ENCODE measurements around the gene GPR27.

Gene GPR27

DNA sequence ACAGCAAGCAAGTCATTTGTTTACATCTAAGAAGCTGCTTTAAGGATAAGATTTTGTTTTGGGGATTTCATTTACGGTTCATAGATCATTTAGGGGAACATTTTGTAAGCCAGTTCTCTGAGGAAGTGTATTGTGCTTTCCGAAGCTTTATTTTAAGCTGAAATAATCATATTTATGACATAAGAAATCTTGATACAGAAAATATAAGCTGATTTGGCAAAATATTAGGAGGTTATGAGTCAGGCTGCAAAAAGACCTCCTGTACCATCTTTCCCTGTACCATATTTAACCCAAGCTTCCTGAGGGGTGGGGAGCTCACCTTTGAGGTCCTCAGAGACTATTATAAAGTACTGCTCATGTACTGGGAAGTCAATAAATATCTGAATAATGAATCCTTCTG lies 20.3 kb upstream of the GPR27 start:
- no peak for DNase-seq (ENCODE audit: low read depth)

DNA sequence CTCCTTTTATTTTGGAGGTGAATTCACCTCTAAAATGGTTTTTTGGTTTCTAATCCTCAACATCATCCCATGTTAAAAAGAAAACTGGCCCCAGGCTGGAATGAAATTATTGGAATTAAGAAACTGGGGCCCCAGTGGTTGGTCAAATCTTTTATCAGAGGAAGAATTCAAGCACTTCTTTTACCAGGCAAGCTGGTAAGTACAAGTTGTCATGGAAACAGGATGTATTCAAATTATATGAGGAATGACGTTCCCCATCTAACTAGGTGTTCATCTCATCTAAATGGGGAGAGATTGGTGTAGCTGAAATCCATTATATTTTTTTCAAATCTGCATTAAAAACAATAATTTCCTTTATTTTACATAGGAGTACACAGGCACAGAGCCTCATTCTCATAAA lies 18.8 kb upstream of the GPR27 start:
- no peak for DNase-seq (ENCODE audit: low read depth)

DNA sequence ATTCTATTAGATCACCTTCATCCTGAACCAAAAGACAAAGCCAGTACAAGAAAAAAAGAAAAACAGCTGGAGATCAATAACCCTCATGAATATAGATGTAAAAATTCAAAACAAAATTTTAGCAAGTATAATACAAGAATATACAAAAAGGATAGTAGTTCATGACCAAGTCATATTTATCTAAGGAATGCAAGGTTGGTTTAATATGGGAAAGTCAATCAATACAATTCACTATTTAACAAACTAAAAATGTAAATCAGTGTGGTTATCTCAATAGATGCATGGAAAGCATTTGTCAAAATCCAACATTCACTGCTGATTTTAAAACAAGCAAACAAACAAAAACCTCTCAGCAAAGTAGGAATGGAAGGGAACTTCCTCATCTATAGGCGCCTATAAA lies 11.0 kb upstream of the GPR27 start:
- DNase-seq (ENCODE audit: low read depth) = no peak

DNA sequence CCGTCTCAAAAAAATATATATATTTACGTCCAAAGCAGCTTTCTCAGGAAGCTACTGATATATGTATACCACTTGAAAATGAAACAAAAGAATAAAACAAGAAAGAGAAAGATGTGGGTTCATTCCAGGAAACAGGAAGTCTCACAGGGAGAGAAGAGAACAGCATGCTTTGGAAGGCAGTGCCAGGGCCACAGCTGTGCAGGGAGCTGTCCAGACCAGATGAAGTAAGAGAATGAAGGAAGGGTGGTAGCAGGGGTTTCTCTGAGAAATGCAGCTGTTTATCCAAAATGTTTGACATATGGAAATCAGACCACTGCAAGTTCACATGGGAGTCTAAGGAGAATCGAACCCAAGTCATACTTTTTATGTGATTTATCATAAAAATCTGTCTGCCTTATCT lies 8.9 kb upstream of the GPR27 start:
- DNase-seq (ENCODE audit: low read depth) = no peak

DNA sequence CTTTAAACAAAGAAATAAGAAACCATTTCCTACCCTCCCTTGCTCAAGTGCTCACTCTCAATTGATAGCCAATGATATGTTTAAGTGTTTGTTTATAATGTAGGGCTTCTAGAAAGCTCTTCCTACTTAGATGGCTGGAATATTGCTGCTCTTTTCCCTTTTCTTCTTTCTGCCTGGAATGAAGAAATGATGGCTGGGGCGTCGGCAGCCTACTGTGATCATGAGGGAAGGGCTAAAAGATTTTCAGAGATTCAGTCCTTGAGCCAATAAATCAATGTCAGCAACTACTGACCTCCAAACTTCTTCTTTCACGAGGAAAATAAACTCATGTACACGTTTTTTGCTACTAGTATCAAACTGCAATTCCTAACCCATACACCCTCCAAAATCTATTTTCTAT lies 2.1 kb upstream of the GPR27 start:
- no peak for DNase-seq (ENCODE audit: low read depth)

DNA sequence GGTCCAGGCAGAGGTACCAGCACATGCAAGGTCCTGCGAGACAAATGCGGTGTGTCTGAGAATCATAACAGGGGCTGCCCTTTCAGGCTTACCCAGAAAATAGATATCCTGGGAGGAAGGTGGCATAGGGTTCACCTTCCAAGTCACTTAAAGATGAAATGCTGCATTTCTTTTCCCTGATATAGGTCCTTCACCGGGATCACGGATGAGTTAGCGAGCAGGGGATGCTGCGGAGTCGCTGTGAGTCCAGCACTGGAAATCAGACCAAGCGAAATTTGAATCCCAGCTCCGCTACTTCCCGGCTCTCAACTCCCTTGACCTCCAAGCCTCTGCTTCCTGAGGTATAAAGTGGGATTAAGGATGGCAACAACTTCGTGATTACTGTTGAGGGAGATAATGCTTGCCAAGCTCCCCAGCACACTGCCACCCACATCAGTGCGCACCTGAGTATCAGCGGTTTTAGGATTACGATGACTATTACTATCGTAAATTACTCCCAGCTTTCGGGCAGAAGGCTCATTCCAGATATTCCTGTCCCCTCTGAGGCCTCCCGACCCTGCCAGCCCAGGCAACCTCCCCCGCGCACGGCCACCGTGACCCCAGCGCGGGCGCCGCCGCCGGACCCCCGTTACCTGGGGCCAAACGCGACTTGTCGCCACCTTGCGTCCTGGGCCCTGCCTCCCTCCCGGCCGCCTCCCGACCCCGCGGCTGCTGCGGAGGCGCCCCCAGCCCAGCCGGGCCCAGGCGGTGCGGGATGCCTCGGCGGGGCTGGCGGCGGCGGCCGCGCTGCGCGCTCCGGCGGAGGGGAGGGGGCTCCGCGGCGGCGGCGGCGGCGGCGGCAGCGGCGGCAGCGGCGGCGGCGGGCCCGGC lies 589 bp upstream of the GPR27 start:
- DNase-seq (ENCODE audit: low read depth) = no peak

DNA sequence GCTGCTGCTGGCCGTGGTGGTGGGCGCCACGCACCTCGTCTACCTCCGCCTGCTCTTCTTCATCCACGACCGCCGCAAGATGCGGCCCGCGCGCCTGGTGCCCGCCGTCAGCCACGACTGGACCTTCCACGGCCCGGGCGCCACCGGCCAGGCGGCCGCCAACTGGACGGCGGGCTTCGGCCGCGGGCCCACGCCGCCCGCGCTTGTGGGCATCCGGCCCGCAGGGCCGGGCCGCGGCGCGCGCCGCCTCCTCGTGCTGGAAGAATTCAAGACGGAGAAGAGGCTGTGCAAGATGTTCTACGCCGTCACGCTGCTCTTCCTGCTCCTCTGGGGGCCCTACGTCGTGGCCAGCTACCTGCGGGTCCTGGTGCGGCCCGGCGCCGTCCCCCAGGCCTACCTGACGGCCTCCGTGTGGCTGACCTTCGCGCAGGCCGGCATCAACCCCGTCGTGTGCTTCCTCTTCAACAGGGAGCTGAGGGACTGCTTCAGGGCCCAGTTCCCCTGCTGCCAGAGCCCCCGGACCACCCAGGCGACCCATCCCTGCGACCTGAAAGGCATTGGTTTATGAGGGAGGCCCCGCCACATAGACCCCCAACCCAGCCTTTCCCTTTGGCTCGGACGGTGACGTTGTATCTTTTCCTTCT lies 1.1 kb downstream of the GPR27 start:
- DNase-seq (ENCODE audit: low read depth) = no peak

DNA sequence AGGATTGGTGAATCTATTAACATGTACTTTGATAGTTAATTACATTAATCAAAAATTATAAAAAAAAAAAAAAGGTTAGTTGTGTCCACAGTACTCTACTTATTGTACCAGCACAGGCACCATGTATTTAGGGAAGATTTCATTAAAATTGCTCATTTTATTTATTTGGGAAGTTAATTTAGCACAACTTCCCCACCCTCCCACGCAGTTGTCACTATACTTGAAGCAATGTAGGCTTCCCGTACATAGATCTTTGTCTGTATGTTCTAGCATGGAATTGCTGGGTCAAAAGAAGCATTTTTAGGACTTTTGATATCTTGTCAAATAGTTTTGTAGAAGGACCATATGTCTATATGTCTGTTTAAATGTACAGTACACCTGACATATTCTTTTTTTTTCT lies 4.4 kb downstream of the GPR27 start:
- no peak for DNase-seq (ENCODE audit: low read depth)

DNA sequence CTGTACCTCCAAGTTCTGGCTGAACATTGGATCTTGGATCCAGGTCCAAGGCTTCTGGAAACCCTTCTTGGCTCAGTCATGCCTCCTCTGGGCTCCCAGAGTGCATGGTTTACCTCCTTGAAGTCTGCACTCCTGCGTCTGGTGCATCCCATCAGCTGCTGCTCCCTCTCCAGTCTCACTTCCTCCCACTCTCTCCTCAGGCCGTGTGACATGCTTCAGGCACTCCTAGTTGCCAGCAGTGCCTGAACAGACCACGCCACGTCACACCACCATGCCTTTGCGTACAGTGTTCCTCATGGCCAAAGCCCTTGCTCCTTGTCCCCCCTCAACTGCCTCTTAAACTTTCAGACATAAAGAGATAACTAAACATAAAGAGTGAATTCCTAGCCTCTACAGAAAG lies 5.7 kb downstream of the GPR27 start:
- DNase-seq (ENCODE audit: low read depth) = no peak

DNA sequence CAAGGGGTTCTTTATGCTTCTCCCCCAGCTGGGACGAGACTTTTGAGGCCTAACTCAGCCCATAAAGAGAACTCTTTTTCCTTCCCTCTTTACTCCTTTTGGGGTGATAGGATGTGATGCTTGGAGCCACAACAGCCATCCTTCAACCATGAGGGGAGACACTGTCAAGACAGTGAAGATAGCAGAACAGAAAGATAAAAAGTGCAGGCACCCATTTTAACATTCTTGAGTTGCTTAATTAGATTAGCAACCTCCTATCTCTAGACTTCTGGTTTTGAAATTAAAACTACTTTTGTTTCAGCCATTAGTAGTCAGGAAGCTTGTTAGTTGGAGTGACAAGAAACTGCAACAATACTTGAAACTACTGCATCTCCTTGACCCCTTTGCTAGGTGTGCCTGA lies 6.5 kb downstream of the GPR27 start:
- no peak for DNase-seq (ENCODE audit: low read depth)

DNA sequence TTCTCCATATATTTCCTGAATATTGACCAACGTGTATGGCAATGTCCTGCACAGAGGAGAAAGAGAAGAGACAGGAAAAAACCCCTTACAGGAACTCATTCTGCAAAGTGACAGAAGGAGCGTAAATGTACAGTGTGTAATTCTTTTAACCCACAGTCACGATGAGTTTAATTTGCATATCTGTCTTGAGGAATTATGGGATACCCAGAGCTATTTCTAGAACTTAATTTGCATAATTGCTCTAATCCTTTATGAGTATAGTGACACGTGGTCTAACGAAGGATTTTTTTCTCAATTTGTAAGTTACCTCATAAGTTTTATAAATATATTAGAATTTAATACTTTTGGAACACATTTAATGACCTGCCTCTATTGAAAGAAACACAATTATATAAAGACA lies 9.8 kb downstream of the GPR27 start:
- no peak for DNase-seq (ENCODE audit: low read depth)

DNA sequence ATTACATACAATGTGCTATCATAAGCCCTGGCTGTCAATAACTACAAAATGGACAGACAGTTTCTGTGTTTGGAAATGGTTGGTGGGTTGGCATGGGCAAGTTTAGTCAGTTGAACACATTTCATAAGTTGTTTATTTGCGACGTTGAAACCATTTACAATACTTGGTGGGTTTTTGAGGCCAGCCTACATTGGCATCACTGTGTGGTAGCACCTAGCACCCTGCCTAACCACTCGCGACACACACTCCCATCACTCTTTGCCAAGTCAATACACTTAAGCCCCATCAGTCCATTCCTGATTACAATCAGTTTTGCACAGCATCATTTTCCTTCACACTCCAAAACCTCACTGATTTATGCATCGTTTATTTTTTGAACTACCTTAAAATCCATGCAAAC lies 17.5 kb downstream of the GPR27 start:
- DNase-seq (ENCODE audit: low read depth) = no peak

DNA sequence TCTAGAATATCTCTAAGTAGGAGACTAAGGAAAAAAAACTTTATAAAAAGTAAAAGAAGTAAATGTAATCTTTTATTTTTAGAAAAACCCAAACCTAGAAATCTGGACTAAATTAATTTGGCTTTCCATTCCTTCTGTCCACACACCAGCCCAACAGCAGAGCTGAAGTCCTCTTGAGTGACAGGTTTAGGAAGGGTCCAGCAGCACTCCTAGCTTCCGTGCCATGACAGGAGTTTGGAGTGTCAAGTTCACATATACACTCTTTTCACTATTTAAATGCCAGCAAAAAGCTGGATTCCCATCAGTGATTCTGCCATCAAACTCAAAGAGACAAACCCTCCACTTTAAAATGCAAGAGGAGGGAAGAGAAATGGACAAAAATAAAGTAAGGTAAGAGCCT lies 18.2 kb downstream of the GPR27 start:
- no peak for DNase-seq (ENCODE audit: low read depth)

DNA sequence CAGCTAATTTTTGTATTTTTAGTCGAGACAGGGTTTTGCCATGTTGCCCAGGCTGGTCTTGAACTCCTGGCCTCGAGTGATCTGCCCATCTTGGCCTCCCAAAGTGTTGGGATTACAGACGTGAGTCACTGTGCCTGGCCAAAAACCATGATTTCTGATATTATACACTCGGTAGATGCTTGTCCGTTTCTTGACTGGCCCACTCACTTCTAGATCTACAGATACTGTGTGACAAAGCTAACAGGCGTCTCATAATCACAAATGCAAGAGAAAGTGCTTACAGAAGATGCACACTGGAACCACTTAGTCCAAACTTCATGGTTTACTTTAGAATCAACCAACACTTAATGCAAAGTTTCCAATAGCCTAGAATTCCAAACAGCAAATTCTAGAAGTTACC lies 22.9 kb downstream of the GPR27 start:
- DNase-seq (ENCODE audit: low read depth) = no peak

DNA sequence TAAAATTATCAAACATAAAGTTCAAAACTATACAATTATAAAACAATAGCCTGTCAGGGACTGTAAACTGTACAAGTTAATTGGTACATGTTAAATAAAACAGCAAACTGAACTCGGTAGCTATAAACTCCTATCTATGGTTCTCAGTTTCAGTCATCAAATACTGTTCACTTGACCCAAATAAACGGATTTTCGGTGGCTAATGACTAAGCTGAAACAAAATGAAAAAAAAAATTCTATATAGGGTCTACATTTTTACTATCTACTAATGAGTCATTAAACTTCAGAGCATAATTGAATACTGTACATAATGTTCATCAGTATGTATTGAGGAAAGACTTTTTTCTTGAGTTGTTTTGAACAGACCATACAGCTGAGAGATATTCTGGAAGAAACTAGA lies 24.7 kb downstream of the GPR27 start:
- no peak for DNase-seq (ENCODE audit: low read depth)

DNA sequence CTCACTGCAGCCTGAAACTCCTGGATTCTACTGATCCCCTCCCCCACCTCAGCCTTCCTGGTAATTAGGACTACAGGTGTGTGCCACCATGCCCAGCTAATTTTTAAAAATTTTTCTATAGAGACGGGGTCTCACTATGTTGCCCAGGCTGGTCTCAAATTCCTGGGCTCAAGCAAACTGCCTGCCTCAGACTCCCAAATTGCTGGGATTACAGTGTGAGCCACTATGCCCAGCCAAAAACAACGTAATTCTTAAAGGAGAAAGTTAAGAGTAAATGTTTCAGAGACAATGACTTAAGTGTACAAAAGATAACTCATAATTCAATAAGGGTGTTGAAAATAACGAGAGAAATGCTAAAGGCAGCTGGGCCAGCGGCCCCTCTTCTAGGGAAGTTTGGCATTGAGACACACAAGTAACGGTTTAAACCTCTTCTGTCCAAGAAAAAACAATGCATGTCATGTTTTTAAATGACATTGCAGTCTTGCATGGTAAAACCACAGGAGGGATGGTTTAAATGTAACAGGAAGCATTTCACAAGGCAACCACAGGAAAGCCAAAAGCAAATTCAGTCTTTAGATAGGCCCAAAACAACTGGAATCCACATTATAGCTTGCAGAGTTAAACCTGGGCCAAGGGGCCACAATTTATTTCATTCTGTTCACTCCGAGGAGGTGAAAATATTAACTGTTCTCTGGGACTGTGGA lies 26.2 kb downstream of the GPR27 start:
- DNase-seq (ENCODE audit: low read depth) = no peak

DNA sequence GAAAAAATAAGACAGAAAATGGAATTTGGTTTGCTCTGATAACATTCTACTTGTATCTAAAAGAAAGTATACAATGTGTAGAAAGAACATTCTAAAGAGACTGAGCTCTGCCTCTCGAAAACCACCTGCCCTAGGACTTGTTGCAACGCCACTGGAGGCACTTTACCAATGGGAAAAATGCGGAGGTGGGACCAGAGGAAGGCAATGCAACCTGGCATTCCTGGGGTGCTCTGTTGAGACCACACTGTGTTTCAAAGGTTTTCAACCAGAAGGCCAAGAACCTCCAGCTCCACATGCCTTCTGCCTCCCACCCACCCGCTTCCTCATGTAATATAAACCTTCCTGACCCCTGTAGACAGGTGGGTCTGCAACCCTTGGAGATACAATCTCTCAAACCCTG lies 26.8 kb downstream of the GPR27 start:
- no peak for DNase-seq (ENCODE audit: low read depth)

DNA sequence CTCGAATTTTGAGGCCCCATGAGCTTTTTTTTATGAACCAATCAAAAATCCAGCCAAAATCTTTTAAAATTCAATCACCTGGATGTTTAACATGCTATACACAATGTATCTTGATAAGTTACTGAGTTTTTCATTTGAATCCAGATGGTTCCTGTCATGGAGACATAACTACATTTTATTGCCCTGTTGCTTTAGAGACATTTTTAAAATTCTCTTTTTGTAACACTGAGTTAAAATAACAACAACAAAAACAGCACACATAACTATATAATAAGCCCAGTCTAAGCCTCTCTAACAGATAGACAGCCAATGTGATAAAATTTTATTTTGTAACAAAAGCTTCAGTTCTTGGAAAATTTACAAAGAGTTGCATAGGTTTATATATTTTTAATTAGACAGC lies 29.5 kb downstream of the GPR27 start:
- no peak for DNase-seq (ENCODE audit: low read depth)

DNA sequence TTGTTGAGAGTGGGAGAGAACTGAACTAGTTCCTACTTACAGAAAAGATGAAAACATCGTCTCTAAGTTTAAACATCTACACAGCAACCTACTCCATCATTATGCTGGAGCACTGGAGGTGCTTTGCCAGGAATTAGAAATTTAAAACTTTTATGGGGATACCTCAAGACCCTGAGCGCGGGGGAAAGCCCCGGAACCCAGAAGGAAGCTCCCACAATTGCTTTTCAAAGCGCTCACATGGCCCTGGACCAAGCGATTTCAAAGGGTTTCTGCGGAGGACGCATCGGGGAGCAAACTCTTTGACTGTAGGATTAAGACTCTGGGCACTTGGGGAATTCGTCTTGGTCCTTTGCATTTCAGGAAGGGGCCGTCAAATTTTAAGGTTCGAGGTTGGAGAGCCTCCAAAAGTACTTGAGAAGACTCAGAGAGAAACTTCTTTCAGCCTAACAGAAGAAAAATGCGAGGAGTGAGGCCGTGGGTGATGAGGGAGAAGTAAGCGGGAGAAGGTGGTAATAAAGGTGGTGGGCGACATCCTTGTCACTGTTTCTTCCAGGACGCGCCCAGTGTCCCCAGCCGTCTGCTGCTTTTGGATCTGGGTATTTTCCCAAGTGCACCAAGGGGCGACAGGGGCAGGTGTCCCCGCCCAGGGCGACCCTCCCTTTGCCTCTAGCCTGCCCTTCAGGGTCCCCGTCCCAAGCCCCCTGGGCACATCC lies 30.7 kb downstream of the GPR27 start:
- DNase-seq (ENCODE audit: low read depth) = no peak

DNA sequence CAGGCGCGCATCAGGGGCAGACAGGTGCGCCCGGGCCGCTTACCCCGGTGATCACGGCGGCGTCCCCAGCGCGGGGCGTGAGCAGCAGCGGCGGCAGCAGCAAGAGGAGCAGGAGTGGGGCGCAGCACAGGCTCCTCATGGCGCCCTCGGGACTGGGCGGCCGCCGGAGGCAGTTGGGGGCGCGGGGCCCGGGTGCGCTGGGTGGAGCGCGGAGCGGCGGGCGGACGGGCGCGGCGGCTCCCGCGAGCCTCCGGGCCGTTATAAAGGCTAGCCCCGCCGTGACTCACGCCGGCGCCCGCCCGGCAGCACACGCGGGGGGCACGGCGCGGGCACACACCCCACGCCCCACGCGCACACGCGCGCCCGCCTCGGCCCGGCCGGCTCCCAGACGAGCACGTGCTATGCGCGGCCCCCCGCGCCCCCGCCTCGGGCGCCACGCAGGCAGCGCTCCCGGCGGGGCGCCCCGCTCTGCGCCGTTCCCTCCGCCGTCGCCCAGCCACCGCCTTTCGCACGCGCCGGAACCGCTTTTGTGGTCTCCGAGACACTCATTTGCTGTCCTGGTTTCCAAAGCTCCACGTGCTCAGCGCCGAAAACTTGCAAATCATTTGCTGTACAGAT lies 31.4 kb downstream of the GPR27 start, which contains the start of gene PROK2:
Gene PROK2 (minus strand): TSS at position 235 of the 618 bp plus-strand sequence. CDS start 96 bp downstream, at position 139.
- no peak for DNase-seq (ENCODE audit: low read depth)

DNA sequence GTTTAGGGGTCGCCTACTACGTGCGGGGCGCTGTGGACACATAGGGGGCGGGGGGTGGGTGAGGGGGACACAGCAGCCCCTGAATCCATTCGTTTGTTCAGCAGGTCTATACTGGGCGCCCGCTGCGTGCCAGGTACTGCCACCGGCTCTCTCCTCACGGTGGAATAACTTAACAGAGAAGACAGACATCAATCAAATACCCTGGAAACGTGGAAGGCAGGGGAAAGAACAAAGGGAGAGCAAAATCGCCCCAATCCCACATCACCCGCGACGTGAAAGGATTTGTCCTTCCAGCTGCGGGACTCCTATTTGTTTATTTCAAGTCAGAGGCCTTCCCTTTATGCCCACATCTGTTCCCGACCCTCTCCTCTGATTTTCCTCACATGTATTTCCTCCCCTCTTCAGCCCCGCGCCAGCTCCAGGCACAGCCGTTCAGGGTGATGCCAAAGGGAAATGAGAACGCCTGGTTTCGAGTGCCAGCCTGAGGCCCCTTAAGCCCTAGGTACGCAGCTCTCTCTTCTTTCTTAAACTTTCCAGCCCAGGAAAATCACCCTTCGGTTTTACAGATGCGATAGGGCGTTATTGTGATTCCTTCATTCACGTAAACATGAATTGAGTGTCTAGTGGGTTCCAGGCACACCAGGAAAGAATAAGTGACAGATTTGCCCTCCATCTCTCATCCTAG lies 32.0 kb downstream of the GPR27 start:
- DNase-seq (ENCODE audit: low read depth) = no peak

DNA sequence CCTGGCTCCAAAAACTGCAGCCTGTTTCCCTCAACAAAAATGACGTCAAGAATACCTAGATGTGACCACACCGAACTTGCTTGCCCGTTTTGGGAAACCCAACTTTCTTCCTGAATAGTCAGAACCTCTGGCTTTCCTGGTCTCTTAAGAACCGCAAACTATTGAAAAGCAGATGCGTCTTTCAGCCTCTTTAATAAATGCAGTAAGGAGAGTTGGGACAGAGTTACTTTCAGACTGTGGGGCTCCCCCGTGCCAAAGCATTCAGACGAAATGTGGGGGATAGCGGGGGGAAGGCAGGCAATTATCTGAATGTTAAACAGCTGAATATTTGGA lies 32.5 kb downstream of the GPR27 start:
- DNase-seq (ENCODE audit: low read depth) = no peak
